Psoas muscle (tissue), 8 donors: Measurements from ENCODE around the gene TGFA. TPM values are rescaled to one million over a fixed set of nuclear protein-coding genes. Genes with fewer than 3 reads are reported as not detected.

Experiments
- ATAC-seq, 4 donors: fragments of 200-7000 bp; cut with Tn5 transposase; one replicate each; pipeline ENCODE4 v1.9.1; 2020; ENCODE audit warnings: moderate library complexity in 3 of 4, mild to moderate bottlenecking in 2 of 4
- DNase-seq, 2 donors: peaks; one replicate each; pipeline ENCODE4 v3.0.0-alpha.2; 2020
- H3K27ac ChIP-seq: fragments of 200-600 bp; one replicate; pipeline ENCODE4 v1.8.0; 2022
- H3K27me3 ChIP-seq, 3 donors: fragments of 200-600 bp in 1 of 3; one replicate each; pipeline versions ENCODE4 v1.6.1 to v1.8.0; 2013 to 2022; ENCODE audit warnings: low read length in 2 of 3, mild to moderate bottlenecking in 2 of 3, moderate library complexity in 1 of 3; ENCODE audit not compliant: insufficient read depth in 3 of 3
- H3K36me3 ChIP-seq, 2 donors: fragments of 200-600 bp in 1 of 2; one replicate each; pipeline versions ENCODE4 v1.6.1 to v1.8.0; 2013 to 2022; ENCODE audit warnings: low read depth in 1 of 2, mild to moderate bottlenecking in 1 of 2, moderate library complexity in 1 of 2; ENCODE audit not compliant: insufficient read depth in 1 of 2
- H3K4me1 ChIP-seq: fragments of 200-600 bp; one replicate; pipeline ENCODE4 v1.8.0; 2022
- H3K4me3 ChIP-seq: fragments of 200-600 bp; one replicate; pipeline ENCODE4 v1.8.0; 2022; ENCODE audit warnings: mild to moderate bottlenecking
- H3K9me3 ChIP-seq: fragments of 200-600 bp; one replicate; pipeline ENCODE4 v1.8.0; 2022
- CTCF ChIP-seq: fragments of 200-600 bp; IDR thresholded peaks from one replicate; pipeline ENCODE4 v1.8.0; 2022; ENCODE audit warnings: antibody characterized with exemption
- WGBS, 3 donors: extraction: QIAGEN DNeasy Blood & Tissue Kit; methylation state at CpG; one replicate each; pipeline versions ENCODE4 v1.1.6 to v1.1.7; 2013; 5-methylcytosine and 5-hydroxymethylcytosine counted together
- intact Hi-C, 2 donors: fragments of 100-400 bp; cut with DNase I; formaldehyde crosslinking; loops; one replicate each; pipeline versions ENCODE4 v1.11.0 to v1.14.2; 2022
- polyA plus RNA-seq, 3 donors: library from polyadenylated mRNA; stranded (reverse); fragments of 200-250 nt; gene quantifications; one replicate each; pipeline ENCODE4 v1.2.3, GENCODE V29; 2013
- total RNA-seq, 4 donors: library from RNA; stranded (reverse); fragmentation: NEBNext Ultra II Directional in 2 of 4; extraction: Animal tissue kit (Norgen Biotek cat#: 25700) in 2 of 4; gene quantifications; one replicate each; pipeline versions ENCODE4 v1.2.1 to v1.2.4, GENCODE V29; 2021 to 2023
- donor health status: healthy with polysubstance abuse.
- donor health status: DM: no; HTN: no; CAD: no; lungs with moderate emphysema.
- donor health status: Bipolar disorder and iron deficiency.
- donor health status: healthy.
- donor health status: DM: yes; HTN: yes; CAD: no.
- donor health status: DM: no; HTN: no; CAD: no.
- donor health status: DM: no; HTN: no; CAD: no.
- donor health status: DM: yes; HTN: yes; CAD: no.

The TGFA gene
- total and polyA plus RNA-seq, 7 donors: 0.03 to 0.39 (median 0.12) TPM

- Histone ChIP-seq H3K27me3 (peaks cover 0 to 59% (median 12%) of the 10 kb centered on the region in 3 donors), H3K4me1 (peaks cover 8% of the 10 kb centered on the region), H3K36me3 (no peaks in the 10 kb centered on the region), H3K4me3 (no peak overlapping the region), H3K27ac (no peak overlapping the region), H3K9me3 (no peaks in the 10 kb centered on the region)
- ATAC-seq (no peak), DNase-seq (no peak)
- intact Hi-C loops: no loop called here
- TF ChIP-seq CTCF: no peak
- WGBS, 3 donors: 63 to 68% (median 64%) methylated on average over 12 of the region's 12 CpGs
Measured at GRCh38 chr2:70549064-70549710, 4.4 kb downstream of the TGFA start.

GRCh38 chr2:70548233-70548632 is 5.4 kb downstream of the TGFA start:
- no peak for ATAC-seq
- intact Hi-C loops: no loop called here

GRCh38 chr2:70546885-70547284 is 6.7 kb downstream of the TGFA start:
- Histone ChIP-seq H3K27ac (no peak overlapping the region), H3K36me3 (no peaks in the 10 kb centered on the region), H3K4me3 (no peak overlapping the region), H3K4me1 (no peaks in the 10 kb centered on the region), H3K27me3 (peaks cover 2 to 40% (median 6%) of the 10 kb centered on the region in 3 donors), H3K9me3 (no peaks in the 10 kb centered on the region)
- ATAC-seq (no peak), DNase-seq (no peak)
- intact Hi-C loops: no loop called here
- no peak for TF ChIP-seq CTCF
- WGBS, 3 donors: 56 to 73% (median 73%) methylated on average over 3 of the region's 3 CpGs

More at GRCh38 chr2:70548233-70548632, 5.4 kb downstream of the TGFA start:
- Histone ChIP-seq H3K36me3 (no peaks in the 10 kb centered on the region), H3K9me3 (no peaks in the 10 kb centered on the region), H3K4me3 (no peak overlapping the region), H3K27me3 (peaks cover 3 to 50% (median 10%) of the 10 kb centered on the region in 3 donors), H3K27ac (no peak overlapping the region), H3K4me1 (peaks cover 6% of the 10 kb centered on the region)
- 58 to 66% (median 66%) methylated on average over 6 of the region's 6 CpGs for WGBS, 3 donors
- TF ChIP-seq CTCF: no peak
- DNase-seq: no peak

GRCh38 chr2:70546376-70546775 is 7.2 kb downstream of the TGFA start:
- Histone ChIP-seq H3K4me3 (no peak overlapping the region), H3K9me3 (no peaks in the 10 kb centered on the region), H3K36me3 (no peaks in the 10 kb centered on the region), H3K4me1 (no peaks in the 10 kb centered on the region), H3K27me3 (peaks cover 2 to 38% (median 6%) of the 10 kb centered on the region in 3 donors), H3K27ac (no peak overlapping the region)
- no peak for ATAC-seq
- 71 to 74% (median 72%) methylated on average over 2 of the region's 2 CpGs for WGBS, 3 donors
- intact Hi-C loops: no loop called here
- no peak for TF ChIP-seq CTCF
- no peak for DNase-seq

GRCh38 chr2:70541481-70542020 is 12.1 kb downstream of the TGFA start:
- DNase-seq (no peak), ATAC-seq (no peak)
- TF ChIP-seq CTCF: no peak
- Histone ChIP-seq H3K4me3 (no peak overlapping the region), H3K4me1 (no peaks in the 10 kb centered on the region), H3K9me3 (no peaks in the 10 kb centered on the region), H3K36me3 (no peaks in the 10 kb centered on the region), H3K27ac (no peak overlapping the region), H3K27me3 (peaks cover 0 to 9% (median 7%) of the 10 kb centered on the region in 3 donors)
- 26 to 30% (median 27%) methylated on average over 8 of the region's 8 CpGs for WGBS, 3 donors
- intact Hi-C loops: no loop called here
